Brain microvascular endothelial cell (primary cell): ENCODE results near the gene GAS2L3.
"Not testable (repeated sequence)": the region's sequence is repeated elsewhere in the genome, so short reads cannot be mapped to it uniquely, and the experiment has no call there.

Experiments used
- DNase-seq: peaks from one replicate; pipeline ENCODE4 v3.0.0-alpha.2; 2020
- H3K27ac ChIP-seq: fragments of 250-450 bp; sonication (Bioruptor Pico); 2 replicates; pipeline ENCODE4 v1.5.1; 2020; ENCODE audit warnings: mild to moderate bottlenecking, moderate library complexity
- H3K27me3 ChIP-seq: fragments of 250-450 bp; sonication (Bioruptor Pico); replicated peaks from 2 replicates; pipeline ENCODE4 v1.5.1; 2020; ENCODE audit warnings: mild to moderate bottlenecking
- H3K36me3 ChIP-seq: fragments of 250-450 bp; sonication (Bioruptor Pico); replicated peaks from 2 replicates; pipeline ENCODE4 v1.5.1; 2020; ENCODE audit warnings: mild to moderate bottlenecking
- H3K4me3 ChIP-seq: 2 replicates; pipeline ENCODE4 v1.5.1; 2011; ENCODE audit warnings: low read depth, mild to moderate bottlenecking, control low read depth, low read length, moderate library complexity
- in situ Hi-C: cut with HindIII; loops from 2 replicates; pipeline ENCODE4 v1.10.0; 2017; ENCODE audit warnings: low sequenced_read_pairs, low pct_ligation_motif_present
- TF ChIP-seq, protein P1 (sequence below): IDR thresholded peaks from 2 replicates; pipeline ENCODE4 v1.5.1; 2011; ENCODE audit warnings: low read depth, mild to moderate bottlenecking, moderate library complexity, low read length, control low read depth, inconsistent platforms; ENCODE audit errors: missing control alignments

The GAS2L3 gene

DNA sequence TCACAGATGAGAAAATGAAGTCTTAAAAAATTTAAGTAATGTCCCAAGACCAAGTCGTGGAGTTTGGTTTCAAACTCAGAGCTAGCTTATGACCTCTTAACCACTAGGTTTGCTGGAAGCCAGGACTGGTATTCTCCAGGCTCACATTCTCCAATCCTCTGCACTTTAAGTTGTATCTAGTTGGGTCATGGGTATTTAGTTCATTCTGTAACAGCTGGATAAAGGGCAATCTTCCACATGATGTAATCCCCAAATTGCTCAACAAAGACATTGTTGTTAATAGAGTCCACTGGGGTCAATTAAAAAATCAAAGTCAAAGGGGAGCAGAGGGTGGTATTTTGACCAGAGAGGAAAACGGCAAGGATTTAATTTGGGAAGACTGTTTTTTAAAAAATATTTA is 17.8 kb upstream of the GAS2L3 start:
- Histone ChIP-seq H3K27me3 (no peaks in the 10 kb centered on the region), H3K4me3 (no peak overlapping the region), H3K27ac (no peak overlapping the region), H3K36me3 (no peaks in the 10 kb centered on the region)
- DNase-seq: no peak
- TF ChIP-seq, protein P1, sequence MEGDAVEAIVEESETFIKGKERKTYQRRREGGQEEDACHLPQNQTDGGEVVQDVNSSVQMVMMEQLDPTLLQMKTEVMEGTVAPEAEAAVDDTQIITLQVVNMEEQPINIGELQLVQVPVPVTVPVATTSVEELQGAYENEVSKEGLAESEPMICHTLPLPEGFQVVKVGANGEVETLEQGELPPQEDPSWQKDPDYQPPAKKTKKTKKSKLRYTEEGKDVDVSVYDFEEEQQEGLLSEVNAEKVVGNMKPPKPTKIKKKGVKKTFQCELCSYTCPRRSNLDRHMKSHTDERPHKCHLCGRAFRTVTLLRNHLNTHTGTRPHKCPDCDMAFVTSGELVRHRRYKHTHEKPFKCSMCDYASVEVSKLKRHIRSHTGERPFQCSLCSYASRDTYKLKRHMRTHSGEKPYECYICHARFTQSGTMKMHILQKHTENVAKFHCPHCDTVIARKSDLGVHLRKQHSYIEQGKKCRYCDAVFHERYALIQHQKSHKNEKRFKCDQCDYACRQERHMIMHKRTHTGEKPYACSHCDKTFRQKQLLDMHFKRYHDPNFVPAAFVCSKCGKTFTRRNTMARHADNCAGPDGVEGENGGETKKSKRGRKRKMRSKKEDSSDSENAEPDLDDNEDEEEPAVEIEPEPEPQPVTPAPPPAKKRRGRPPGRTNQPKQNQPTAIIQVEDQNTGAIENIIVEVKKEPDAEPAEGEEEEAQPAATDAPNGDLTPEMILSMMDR: no peak
- in situ Hi-C loops: no loop called here

DNA sequence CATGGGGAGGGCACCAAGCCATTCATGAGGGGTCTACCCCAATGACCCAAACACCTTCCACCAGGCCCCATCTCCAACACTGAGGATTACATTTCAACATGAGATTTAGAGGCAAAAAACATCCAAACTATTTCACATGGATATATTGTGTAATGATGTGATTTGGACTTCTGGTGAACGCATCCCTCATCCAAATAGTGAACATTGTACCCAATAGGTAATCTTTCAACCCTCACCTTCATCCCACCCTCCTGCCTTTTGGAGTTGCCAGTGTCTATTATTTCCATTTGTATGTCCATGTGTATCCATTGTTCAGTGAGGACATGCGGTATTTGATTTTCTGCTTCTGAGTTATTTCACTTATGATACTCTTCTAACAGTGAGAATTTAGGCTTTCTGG is 16.1 kb upstream of the GAS2L3 start:
- in situ Hi-C loops: no loop called here

DNA sequence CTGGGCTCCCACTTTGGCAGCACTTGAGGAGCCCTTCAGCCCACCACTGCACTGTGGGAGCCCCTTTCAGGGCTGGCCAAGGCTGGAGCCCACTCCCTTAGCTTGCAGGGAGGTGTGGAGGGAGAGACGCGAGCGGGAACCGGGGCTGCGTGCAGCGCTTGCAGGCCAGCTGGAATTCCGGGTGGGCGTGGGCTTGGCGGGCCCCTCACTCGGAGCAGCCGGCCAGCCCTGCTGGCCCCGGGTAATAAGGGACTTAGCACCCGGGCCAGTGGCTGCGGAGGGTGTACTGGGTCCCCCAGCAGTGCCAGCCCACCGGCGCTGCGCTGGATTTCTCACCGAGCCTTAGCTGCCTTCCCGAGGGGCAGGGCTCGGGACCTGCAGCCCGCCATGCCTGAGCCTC is 14.2 kb upstream of the GAS2L3 start:
- DNase-seq, H3K4me3 ChIP-seq, H3K36me3 ChIP-seq, H3K27me3 ChIP-seq, in situ Hi-C loops, H3K27ac ChIP-seq: not testable (repeated sequence)

More for the DNA sequence above, 16.1 kb upstream of the GAS2L3 start:
- DNase-seq: no peak
- Histone ChIP-seq H3K27me3 (no peaks in the 10 kb centered on the region), H3K27ac (no peak overlapping the region), H3K4me3 (no peak overlapping the region), H3K36me3 (no peaks in the 10 kb centered on the region)
- TF ChIP-seq, protein P1: no peak

DNA sequence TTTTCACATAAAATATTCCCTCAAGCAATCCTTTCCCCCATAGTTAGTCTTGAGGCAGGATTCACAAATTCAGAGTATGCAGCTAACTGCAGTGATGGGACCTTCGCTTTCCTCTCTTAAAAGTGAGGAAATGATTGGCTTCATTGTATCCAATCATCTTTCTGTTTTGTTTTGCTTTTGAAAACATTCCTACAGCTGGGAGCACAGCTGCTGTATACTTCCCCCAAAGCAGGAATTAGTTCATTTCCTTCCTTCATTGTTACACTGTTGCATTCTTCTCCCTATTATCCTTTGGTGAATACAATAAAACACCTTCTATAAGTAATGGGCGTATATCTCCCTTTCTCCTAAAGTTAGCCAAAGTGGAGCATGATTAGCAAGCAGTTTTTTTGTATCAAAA is 9.4 kb upstream of the GAS2L3 start:
- H3K4me3 ChIP-seq: no peak overlapping the region
- in situ Hi-C loops: no loop called here
- H3K27ac ChIP-seq: no peak overlapping the region
- TF ChIP-seq, protein P1: no peak
- DNase-seq: no peak
- H3K36me3 ChIP-seq: no peaks in the 10 kb centered on the region
- no peaks in the 10 kb centered on the region for H3K27me3 ChIP-seq

DNA sequence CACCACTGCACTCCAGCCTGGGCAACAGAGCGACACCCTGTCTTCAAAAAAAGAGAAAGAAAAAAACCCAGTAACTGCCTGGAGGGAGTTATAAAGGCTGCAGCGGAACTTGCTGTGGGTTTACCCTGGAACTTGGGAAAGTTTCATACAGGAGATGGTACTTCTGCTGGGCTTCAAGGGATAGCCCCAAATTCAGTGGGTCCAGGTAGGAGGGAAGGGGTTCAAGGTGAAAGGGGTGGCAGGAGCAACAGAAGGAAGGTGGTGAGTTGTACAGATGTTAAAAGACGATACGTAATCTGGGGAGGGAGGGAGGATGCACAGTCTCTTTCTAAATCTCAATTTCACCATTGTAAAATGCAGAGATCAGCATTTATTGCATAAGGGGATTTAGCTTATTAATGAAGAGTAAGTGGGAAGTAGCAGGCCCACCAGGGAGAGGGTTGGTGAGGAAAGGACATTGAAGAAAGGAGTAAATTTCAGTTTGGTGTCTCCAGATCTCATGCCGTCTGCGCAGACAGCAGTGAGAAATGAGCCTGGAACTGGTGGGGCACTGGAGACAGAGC is 8.5 kb upstream of the GAS2L3 start:
- Histone ChIP-seq H3K36me3 (no peaks in the 10 kb centered on the region), H3K4me3 (no peak overlapping the region), H3K27ac (no peak overlapping the region), H3K27me3 (no peaks in the 10 kb centered on the region)
- in situ Hi-C loops: no loop called here
- DNase-seq: no peak
- TF ChIP-seq, protein P1: no peak

DNA sequence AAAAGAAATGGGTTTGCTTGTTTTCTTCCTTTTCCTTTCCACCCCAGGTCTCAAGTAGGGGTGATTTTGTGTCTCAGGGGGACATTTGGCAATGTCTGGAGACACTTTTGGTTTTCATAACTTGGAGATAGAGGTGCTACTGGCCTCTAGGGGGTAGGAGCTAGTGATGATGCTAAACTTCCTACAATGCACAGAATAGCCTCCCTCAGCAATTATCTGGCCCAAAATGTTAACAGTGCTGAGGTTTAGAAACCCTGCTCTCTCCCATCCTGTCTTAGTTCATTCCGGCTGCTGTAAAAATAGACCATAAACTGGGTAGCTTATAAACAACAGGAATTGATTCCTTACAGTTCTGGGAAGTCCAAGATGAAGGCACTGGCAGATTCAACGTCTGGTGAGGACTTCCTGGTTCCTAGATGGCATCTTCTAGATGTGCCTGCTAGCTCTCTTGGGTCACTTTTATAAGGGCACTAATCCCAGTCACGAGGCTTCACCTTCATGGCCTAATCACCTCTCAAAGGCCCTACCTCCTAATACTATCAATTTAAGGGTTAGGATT is 7.4 kb upstream of the GAS2L3 start:
- in situ Hi-C loops: no loop called here
- DNase-seq: no peak
- Histone ChIP-seq H3K27me3 (no peaks in the 10 kb centered on the region), H3K4me3 (no peak overlapping the region), H3K27ac (no peak overlapping the region), H3K36me3 (no peaks in the 10 kb centered on the region)
- TF ChIP-seq, protein P1: no peak
